T-helper 2 cell treated with Interferon-gamma antibody and Interleukin-4, amounts not matched to agents 100 ng/mL and 5 ng/mL, for 36 hours (primary cell): Measurements from ENCODE around the gene PDZD2. TPM values are rescaled to one million over a fixed set of nuclear protein-coding genes. Genes with fewer than 3 reads are reported as not detected.
"Not testable (repeated sequence)": the region's sequence is repeated elsewhere in the genome, so short reads cannot be mapped to it uniquely, and the experiment has no call there.

Source experiments
- intact Hi-C: fragments of 100-400 bp; cut with micrococcal nuclease; formaldehyde crosslinking; loops from one replicate; pipeline ENCODE4 v1.15.1; 2023
- total RNA-seq: library from RNA; stranded (reverse); gene quantifications from 2 replicates; pipeline ENCODE4 v1.2.3, GENCODE V29; 2022

Gene PDZD2
- total RNA-seq, 1 donor from 2014 or later: not detected

DNA sequence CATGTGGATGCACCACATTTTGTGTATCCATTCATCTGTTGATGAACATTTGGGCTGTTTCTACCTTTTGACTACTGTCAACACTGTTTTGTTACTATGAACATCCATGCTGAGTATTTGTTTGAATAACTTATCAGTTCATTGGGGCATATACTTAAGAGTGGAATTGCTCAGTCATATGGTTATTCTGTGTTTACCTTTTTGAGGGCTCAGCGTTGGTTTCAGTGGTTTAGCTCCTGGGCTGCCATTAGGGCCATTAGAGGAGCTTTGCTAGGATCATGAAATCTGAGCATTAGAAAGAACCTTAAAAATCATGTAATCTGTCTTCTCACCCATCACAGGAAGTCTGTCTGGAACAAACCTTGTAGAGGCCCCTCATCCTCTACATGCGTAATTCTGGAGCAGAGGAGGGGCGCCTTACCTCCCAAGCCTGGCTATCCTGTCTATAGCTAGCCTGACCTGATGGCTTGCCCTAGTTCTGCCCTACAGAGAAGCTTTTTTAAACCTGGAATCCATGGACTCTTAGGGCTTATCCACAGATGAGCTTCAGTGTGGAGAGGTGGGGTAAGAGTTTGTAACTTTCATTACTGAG, 92.9 kb downstream of the PDZD2 start:
- intact Hi-C loops: no loop called here

DNA sequence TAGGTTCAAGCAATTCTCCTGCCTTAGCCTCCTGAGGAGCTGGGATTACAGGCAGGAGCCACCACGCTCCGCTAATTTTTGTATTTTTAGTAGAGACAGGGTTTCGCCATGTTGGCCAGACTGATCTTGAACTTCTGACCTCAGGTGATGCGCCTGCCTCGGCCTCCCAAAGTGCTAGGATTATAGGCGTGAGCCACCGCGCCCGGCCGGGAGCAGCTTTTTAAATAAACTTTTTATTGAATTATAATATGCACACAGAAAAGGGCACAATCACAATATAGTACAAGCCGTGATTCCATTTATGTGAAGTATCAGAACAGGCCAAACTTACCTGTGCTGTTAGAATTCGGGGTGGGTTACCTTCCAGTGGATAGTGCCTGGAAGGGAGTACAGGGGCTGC, 93.9 kb downstream of the PDZD2 start:
- intact Hi-C loops: not testable (repeated sequence)

DNA sequence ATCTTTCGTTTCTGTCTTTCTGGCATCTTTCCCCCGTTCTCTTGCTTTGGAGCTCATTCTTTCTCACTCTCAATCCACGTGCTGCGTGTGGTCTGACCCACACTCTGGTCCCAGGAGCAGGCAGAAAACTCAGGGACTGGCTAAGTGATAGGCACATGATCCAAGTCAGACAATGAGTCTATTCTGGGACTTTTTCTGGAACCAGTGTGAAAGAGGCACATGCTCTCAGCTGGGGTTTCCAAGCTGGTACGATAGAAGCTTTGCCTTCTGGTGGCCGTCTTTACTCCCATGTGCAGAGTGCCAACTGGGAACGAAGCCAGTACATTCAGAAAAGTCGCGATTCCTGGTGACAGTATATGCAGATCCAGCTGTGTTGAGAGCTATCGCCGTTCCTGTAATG, 94.4 kb downstream of the PDZD2 start:
- intact Hi-C loops: no loop called here

DNA sequence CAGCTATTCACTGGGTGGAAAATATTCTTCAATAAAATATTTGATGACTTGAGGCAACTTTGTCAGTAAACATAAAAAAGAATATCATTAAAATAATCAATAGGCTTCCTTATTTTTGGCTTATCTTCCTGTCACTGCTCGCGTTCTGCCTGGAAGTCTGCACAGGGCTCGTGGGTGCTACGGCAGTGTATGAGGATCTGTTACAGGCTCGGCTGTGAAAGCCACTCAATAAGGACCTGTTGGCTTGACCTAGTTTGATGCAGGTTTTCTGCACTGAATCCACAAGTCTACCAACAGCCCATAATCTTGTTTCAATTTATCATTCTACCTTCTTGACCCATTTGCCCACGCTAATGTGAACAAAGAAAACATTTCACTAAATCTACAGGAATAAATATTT, 97.2 kb downstream of the PDZD2 start:
- intact Hi-C loops: no loop called here

DNA sequence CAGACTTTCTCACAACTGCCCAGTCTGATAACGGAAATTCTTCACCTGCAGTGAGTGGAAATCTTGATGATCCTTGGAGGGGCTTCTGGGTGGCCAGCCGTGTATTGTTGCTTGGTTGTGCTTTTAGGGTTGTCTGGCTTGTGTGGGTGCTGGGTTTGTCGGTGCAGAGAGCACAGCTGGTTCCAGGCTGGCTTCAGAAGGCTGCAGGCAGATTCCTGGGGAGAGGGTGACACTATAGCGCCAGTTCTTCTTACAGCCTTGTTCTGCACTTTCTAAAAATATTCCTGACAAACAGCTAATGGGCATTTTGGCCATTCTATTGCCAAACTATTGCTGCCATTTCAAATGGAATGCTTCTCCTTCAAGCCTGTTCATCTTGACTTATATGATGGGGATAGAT, 99.3 kb downstream of the PDZD2 start:
- intact Hi-C loops: no loop called here

DNA sequence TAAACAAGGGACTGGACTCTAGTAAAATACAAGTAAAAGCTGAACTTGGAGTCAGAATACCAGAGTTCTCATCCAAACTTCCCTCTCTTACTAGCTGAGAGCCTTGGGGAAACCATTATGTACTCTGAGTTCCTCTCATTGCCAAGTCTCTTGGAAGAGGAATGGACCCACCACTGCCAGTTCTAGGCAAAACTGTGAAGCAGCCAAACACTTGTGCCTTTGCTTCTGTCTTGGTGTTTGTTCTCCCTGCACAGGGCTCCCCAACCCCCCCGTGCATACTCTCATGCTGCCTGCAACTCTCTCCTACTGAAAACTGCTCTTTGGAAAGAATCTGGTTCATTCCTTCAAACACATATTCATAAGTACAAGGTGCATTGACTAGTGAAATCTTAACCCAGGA, 102.6 kb downstream of the PDZD2 start:
- intact Hi-C loops: no loop called here

DNA sequence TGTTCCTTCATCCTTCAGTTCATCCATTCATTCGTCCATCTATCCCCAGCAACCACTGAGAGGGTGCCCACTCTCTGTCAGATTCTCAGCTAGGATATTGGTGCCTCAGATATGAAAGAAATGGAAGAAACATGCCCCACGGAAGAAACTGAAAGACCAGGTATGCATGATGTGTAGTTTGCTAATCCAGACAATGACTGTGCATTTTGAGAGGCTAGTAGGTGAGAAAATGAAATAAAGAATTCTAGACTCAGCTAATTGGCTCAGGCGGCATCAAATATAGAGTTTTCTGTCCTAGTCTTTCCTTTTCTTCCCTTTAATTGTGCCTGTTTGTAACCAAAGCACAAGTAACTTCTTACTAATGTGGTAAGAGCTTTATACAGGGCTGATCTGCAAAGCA, 104.7 kb downstream of the PDZD2 start:
- intact Hi-C loops: no loop called here

DNA sequence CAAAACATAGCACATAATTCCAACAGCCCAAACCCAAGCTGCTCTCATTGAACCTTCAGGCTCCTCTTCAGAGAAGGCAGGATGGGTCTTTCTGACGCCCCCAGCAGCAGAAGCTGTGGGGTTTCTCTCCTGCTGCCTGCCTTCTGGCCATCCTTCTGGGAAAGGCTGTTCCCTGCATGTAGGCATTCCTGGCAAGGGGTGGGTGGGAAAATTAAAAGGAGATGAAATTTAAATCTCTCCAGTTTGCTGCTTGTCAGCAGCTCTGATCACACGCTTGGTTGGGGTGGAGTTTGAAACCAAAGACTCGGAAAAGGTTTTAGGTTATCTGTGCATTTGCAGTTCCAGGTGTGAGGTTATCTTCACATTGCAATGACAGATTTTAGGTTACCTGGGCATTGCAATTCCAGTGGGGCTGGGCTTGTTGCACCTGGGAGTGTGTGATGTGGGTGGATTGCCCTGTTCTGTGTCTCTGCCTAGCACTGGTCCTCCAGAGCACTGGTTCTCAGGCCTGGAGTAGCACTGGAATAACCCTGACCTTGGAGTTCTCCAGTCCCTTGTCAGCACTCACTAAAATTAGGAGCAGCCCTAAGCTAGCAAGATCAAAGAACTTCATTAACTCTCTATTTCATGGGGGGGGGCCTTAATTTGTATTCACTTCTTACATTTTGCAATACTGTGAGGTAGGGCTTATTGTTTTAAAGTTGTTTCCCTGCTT, 109.7 kb downstream of the PDZD2 start:
- intact Hi-C loops: no loop called here

DNA sequence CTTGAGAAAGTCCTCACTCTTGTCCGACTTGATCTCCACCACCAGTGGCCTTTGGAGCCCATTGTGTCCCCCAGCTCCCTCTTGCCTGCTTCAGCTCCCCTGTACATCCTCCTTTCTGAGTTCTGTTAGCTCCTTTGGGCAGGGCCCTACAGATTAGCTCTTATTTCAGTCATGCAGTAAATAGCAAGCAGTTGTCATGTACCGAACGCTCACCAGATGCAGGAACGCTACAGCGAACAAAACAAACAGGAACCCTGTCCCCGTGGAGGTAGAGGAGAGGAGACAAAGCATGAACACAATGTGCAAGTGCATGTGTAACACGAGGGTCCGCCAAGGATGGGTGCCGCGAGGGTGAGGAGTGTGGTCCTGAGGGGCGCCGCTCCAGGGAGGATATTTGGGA, 111.3 kb downstream of the PDZD2 start:
- intact Hi-C loops: no loop called here

DNA sequence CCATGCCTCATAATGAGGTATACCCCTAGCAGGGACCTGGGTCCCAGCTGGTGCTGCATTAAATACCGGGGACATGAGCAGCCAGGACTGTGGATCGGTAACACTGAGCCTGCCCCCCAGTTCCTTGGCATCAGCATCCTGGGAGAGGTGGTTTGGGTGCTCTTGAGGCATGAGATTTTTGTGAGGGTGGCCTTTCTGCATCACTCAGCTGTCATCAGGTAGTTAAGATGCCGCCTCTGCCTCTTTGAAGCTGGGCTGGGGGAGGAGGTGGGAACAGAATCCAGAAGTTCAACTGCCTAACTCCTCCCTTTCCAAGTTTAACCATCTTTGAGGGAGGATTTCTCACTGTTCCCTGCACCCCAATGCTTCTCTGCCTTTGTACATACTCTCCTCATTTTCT, 112.7 kb downstream of the PDZD2 start:
- intact Hi-C loops: no loop called here

DNA sequence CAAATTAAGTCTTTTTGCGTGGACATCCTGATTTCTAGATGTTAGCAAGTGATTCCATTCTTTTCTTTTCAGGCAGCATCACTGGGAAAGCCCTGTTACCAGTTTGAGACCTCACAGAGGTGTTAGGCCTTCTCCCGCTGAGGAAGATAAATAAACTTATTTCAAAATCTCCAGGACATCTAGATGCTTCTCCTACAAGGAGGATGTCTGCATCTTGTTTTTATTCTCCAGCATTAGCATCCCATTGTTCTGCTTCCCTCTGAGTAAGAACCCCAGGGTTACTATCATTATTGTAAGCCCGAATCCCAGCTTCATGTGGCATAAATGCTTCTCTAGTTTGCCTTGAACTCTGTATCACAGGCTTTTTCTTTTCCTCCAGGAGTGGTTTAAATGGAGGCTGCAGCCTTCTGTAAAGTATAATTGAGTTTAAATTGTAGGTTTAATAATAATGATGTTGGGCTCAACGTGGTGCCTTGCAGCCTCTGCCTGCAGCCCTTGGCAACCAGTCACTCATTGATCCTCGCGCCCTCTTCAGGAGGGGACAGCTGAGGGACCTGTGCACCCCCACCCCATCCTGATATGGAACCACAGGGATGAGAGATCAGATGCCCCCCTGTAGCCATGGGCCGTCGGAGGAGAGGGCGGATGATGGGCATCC, 114.9 kb downstream of the PDZD2 start:
- intact Hi-C loops: no loop called here

DNA sequence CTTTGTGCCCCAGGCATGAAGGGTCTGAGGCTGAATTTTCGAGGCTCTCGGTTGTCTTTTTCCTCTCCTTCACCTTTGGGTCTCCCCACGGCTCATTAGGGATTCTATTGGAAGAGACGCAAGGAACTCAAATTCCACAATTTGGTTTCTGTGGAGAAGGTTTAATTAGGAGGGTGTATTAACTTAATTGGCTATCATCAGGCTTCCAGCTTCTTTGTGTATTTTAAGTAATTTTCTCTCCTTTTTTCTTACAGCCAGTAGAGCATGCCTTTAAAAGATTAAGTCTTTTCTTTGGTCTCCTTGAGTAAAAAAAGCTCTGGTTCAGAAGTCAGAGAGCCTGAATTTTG, 115.4 kb downstream of the PDZD2 start:
- intact Hi-C loops: no loop called here

DNA sequence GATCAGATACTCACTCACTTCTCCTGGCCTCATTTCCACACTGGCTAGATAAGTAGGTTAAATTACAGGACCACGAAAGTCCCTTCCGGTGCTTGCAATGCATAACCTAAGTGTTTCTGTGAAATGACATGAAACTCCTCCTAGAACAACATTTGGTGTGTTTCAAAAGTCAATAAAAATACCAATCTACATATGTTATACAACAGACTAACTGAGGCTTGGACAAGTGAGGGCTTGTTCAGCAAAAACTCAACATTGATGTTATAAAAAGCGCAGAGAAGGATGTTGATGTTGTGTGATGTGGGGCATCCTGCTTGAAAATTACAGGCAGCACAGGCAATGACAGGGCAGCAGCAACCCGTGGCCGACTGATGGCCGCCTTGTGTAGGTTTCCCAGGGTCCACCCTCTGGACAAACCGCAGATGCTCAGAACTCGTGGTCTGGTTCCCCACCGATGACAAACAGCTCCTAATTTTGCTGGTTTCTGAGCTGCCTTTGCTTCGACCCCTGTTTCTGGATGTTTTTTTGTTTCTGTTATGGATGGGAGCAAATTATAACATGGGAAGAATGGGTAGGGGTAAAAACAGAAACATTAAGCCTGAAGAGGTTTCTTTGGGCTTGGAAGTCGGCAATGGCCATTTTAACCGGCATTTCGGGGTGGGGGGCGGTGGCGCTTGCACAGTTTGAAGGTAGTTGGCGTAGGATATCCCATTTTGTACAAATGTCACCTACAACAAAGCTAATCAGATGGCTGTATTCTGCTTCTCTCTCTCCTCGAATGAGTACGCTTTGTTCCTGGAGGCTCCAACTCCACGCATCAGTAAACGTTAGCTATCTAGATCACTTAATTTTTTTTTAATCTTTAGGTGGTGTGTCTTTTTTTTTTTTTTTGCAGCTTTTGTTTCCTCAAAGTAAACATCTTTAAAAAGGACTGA, 116.1 kb downstream of the PDZD2 start:
- intact Hi-C loops: no loop called here

DNA sequence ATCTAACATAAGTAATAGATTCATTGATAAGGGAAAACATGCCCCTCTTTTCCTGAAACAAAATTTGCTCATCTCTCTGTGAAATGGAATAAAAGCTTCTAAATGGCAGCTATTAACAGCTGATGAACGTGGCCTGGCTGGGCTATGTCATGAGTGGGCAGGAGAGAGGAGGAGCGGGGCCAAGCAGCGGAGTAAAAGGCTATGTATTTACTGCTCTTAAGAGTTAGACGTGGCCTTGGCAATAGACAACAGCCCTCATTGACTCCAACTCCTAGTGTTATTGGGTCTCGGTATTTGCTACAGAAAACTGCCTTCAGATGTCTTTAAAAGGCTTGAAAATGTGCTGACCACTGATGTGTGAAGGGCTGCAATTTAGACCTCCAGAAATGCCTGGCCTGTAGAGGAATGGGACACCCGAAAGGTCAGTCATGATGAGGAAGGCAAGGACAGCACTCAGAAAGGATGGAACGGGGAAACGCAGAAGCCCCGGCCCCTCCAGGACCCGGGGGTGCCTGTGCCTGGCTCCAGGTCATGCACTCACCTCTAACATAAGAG, 116.8 kb downstream of the PDZD2 start:
- intact Hi-C loops: no loop called here

DNA sequence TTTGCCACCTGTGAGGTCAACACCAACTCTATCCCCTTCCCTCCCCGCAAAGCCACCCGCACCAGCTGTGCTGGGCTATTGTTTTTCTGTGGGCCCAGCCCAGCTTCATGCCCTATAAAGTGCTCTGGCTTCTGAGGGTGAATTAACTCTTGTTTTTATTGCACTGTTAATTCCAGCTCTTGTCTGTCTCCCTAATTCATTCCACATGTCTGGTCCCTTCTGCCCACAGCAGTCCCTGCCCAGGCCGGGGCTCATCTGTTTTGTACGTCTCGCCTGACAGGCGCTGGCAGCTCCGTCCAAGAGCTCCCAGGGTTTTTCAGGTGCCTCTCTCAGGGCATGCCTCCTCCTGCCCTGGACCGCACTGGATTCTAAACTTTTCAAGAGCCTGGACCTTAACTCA, 118.9 kb downstream of the PDZD2 start:
- intact Hi-C loops: no loop called here

DNA sequence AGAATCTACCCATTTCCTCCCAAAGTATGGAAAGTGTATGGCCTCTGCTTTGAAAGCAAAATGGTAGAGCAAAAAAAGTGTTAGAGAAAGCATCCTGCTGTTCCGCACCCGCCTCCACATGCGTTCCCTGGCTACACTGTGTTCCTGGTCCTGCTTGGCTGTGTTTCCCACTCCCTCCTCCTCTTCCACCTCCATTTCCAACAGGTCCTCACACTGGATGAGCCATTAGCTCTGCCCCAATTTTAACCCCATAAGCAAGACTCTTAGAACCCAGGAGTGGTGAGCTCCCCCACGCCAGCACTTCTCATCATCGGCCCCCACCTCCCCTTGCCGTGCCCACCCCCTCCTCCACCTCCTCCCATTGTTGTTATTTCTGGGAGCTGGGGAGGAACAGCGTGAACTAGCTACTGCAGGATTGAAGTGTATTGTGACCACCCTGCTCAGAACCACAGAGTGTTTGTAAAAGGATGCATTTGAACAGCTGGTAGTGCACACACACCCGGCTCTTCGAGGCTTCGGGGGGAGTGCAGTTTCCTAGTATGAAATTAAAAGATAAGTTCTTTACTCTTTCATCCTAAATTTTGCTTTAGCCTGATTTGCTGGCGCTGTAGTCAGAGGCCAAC, 120.0 kb downstream of the PDZD2 start:
- intact Hi-C loops: no loop called here

DNA sequence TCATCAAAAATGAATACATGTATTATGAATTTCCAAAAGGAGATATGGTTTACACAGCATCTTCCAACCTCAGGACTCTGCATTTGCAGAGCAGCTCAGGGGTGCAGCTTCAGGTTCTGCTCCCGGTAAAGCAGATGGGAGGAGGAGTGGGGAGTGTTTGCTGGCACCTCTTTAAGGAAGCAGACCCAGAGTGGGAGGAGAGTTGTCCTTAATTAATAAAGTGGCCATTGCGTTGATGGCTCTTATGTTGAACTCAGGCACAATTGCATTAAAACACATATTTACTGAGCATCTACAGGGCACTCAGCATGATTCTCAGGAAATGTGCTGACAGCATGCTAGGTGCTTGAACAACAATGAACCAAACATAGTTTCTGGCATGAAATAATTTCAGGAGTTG, 121.0 kb downstream of the PDZD2 start:
- intact Hi-C loops: no loop called here

DNA sequence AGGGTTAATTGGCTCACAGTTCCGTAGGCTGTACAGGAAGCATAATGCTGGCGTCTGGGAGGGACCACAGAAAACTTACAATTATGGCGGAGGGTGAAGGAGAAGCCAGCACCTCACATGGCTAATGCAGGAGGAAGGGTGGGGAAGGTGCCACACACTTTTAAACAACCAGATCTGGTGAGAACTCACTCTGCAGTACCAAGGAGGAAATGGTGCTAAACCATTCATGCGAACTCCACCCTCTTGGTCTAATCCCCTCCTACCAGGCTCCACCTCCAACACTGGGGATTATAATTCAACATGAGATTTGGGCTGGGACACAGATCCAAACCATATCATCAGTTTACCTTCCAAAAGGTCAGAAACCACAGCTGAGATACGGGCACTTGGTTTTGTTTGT, 122.9 kb downstream of the PDZD2 start:
- intact Hi-C loops: no loop called here

DNA sequence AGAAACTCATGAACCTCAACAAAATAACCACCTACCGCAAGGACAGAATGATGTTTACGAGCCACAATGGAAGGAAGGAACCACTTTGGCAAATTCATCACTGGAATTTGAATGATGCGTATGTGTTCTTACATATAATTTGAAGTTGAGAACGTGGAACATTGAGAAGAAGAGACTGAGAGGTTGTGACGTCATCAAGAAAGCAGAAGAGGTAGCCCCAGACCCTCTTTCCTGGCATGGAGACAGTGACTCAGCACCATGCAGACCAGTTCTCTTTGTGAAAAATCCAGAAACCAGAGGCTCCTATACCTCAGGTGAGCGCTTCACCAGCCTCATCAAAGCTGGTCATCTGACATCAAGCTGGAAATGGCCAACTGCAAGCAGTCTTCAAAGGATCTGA, 124.5 kb downstream of the PDZD2 start:
- intact Hi-C loops: no loop called here

DNA sequence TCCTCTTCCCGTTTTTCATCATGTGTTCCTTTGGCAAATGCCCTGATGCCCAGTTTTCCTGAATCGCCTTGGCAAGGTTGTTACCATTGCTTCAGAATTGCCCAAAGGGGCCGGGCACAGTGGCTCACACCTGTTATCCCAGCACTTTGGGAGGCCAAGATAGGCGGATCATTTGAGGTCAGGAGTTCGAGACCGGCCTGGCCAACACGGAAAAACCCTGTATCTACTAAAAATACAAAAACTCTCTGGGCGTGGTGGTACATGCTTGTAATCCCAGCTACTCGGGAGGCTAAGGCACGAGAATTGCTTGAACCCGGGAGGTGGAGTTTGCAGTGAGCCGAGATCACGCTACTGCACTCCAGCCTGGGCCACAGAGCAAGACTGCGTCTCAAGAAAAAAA, 125.8 kb downstream of the PDZD2 start:
- intact Hi-C loops: not testable (repeated sequence)

DNA sequence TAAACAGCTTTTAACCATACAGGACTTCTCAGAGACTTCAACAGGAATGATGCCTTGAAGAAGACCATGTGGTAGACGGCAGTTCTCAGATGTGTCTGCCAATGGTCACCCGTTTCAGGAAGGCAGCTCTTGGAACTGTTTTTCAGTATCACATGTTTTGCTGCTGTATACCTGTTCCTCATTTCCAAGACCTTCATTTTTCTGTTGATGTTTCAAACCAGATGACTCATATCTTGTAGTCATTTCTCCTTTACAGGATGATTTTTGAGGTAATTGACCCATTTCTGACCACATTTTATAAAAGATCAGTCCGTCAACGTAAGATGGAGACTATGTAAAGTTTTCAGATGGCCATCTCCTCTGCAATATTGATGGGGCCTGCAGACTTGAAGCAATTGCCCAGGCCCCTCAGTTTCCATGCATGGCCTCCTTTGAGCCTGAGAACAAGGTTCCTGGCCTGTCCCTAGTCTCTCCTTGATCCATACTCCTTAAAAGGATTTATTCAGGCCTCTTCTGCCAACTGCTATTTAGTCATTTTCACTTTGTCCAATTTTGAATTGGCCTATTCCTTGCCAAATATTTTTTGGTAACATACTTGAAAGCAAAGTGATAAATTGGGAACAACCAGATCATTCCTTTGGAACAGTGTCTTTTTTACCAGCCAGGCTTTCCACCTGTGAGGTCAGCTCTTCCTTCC, 128.6 kb downstream of the PDZD2 start:
- intact Hi-C loops: no loop called here
